A673 (cell line): ENCODE data around the gene RNF220.

Experiments
- EZH2 ChIP-seq: fragments of 200-600 bp; sonication (generic); IDR thresholded peaks from 2 replicates; pipeline ENCODE4 v1.6.1; 2017; ENCODE audit warnings: borderline replicate concordance, low read depth, mild to moderate bottlenecking, mixed read lengths, antibody characterized with exemption, low read length; ENCODE audit not compliant: poor library complexity, severe bottlenecking
- TF ChIP-seq, protein P1 (sequence below): fragments of 300-800, 200-600 bp; sonication (generic); conservative IDR thresholded peaks from 2 replicates; pipeline ENCODE4 v1.5.1; 2017; ENCODE audit warnings: low read depth, mild to moderate bottlenecking, antibody characterized with exemption, low read length, moderate library complexity, mixed read lengths

DNA sequence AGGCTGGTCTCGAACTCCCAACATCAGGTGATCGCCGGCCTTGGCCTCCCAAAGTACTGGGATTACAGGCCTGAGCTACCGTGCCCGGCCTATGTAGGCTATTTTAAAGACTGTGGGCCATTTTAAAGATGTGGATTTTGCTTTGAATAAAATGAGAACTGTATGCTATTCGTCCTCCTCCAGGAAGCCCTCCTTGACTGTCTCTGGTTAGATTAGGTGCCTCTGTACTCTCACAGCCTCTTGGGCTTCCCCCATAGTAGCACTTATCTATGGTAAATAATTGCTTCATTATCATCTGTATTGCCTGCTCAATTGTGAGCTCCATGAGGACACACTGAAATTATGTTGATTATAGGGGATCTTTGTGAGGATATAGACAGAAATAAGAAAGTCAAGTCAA lies 29.5 kb upstream of the RNF220 start:
- TF ChIP-seq, protein P1, sequence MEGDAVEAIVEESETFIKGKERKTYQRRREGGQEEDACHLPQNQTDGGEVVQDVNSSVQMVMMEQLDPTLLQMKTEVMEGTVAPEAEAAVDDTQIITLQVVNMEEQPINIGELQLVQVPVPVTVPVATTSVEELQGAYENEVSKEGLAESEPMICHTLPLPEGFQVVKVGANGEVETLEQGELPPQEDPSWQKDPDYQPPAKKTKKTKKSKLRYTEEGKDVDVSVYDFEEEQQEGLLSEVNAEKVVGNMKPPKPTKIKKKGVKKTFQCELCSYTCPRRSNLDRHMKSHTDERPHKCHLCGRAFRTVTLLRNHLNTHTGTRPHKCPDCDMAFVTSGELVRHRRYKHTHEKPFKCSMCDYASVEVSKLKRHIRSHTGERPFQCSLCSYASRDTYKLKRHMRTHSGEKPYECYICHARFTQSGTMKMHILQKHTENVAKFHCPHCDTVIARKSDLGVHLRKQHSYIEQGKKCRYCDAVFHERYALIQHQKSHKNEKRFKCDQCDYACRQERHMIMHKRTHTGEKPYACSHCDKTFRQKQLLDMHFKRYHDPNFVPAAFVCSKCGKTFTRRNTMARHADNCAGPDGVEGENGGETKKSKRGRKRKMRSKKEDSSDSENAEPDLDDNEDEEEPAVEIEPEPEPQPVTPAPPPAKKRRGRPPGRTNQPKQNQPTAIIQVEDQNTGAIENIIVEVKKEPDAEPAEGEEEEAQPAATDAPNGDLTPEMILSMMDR = no peak
- TF ChIP-seq EZH2 = no peak
